D721Med (cell line): ENCODE data around the gene PTGDR.

ENCODE experiments used
- DNase-seq: peaks from one replicate; pipeline ENCODE4 v3.0.0; 2011; ENCODE audit warnings: low spot score; ENCODE audit not compliant: insufficient read length
- FAIRE-seq: peaks from 2 replicates; lab custom pipeline; 2011; peaks lifted over from hg19 to GRCh38; lab: Jason Lieb, UNC
- CTCF ChIP-seq: IDR thresholded peaks from 2 replicates; pipeline ENCODE4 v1.5.1; 2012; ENCODE audit warnings: mild to moderate bottlenecking, control low read depth; ENCODE audit not compliant: insufficient read depth; ENCODE audit errors: missing control alignments

The PTGDR gene

GRCh38 chr14:52307905-52308304 lies 40.4 kb downstream of the PTGDR start:
- no peak for DNase-seq
- TF ChIP-seq CTCF = no peak
- FAIRE-seq = no peak

- FAIRE-seq (no peak), DNase-seq (no peak)
- TF ChIP-seq CTCF = no peak
Observed at GRCh38 chr14:52310541-52310940, 43.0 kb downstream of the PTGDR start.

GRCh38 chr14:52312931-52313355 lies 45.4 kb downstream of the PTGDR start:
- DNase-seq (no peak), FAIRE-seq (no peak)
- no peak for TF ChIP-seq CTCF

- no peak for FAIRE-seq
- TF ChIP-seq CTCF = no peak
- no peak for DNase-seq
Observed at GRCh38 chr14:52313462-52313861, 46.0 kb downstream of the PTGDR start.

- FAIRE-seq = no peak
- no peak for TF ChIP-seq CTCF
- DNase-seq = peak; percentile 48
Observed at GRCh38 chr14:52313903-52314594, 46.6 kb downstream of the PTGDR start, which contains the start of gene PTGER2. Gene PTGER2 (plus strand): TSS chr14:52314312. CDS start chr14:52314549, 237 bp downstream.

GRCh38 chr14:52314595-52315354 lies 47.3 kb downstream of the PTGDR start:
- no peak for TF ChIP-seq CTCF
- DNase-seq = no peak
- FAIRE-seq = no peak

- FAIRE-seq (no peak), DNase-seq (no peak)
- TF ChIP-seq CTCF = no peak
Observed at GRCh38 chr14:52315355-52315718, 47.8 kb downstream of the PTGDR start.
